Measurements from ENCODE around the gene IQCH.

The IQCH gene

GRCh38 chr15:67369359-67369998 is 114.9 kb downstream of the IQCH start:
- no peaks in the 10 kb centered on the region for H3K36me3 ChIP-seq (ENCODE audit: control insufficient read depth in 2 of 2, insufficient read depth in 2 of 2, low read length in 2 of 2)
- no peak overlapping the region for H3K4me3 ChIP-seq (ENCODE audit: low read length in 2 of 2)
- H3K4me1 ChIP-seq (ENCODE audit: control insufficient read depth in 2 of 2, insufficient read depth in 2 of 2, low read length in 2 of 2), result no peaks in the 10 kb centered on the region
- no peaks in the 10 kb centered on the region for H3K27me3 ChIP-seq (ENCODE audit: control insufficient read depth in 2 of 2, insufficient read depth in 2 of 2, low read length in 2 of 2)
- no peak overlapping the region for H3K9ac ChIP-seq (ENCODE audit: low read depth in 1 of 2, low read length in 2 of 2)
- H3K9me3 ChIP-seq (ENCODE audit: control insufficient read depth in 2 of 2, low read length in 2 of 2), result no peaks in the 10 kb centered on the region
- H3K27ac ChIP-seq (ENCODE audit: low read depth in 2 of 2, low read length in 2 of 2), result no peak overlapping the region

DNA sequence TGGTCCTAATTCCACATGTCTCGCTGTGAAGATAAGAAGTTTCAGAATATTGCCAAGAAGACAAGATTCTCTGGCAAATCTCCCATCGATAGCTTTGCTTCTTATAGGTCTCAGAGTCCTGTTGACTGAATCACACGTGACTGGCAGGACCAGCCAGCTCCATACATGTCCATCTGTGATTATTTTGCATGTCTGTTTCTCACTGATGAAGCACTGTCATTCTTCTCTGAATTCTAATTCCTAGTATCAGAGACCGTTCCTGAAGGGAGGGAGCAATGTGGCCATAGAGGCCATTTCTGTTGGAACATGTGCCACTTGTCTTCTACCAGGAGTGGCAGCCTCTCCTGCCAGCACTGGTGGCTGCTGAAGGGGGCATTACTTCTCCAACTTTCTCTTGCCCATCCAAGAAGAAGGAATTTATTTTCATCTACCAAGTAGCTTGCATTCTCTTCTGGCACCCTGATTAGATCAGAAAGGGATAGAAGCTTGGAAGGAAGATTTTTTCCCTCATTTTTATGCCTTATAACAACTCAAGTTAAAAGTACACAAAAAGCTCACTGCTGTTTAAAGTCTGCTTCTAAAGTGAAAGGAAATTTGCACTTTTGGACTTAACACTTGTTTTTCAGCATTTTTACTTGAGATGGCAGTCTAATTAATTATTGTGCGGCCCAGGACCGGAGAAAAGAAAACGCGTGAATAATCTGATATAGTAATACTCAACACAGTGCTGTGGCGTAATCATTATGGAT is 115.8 kb downstream of the IQCH start:
- Histone ChIP-seq H3K27ac (ENCODE audit: low read depth in 2 of 2, low read length in 2 of 2) (no peak overlapping the region), H3K9ac (ENCODE audit: low read depth in 1 of 2, low read length in 2 of 2) (no peak overlapping the region), H3K27me3 (ENCODE audit: control insufficient read depth in 2 of 2, insufficient read depth in 2 of 2, low read length in 2 of 2) (no peaks in the 10 kb centered on the region), H3K9me3 (ENCODE audit: control insufficient read depth in 2 of 2, low read length in 2 of 2) (no peaks in the 10 kb centered on the region), H3K4me1 (ENCODE audit: control insufficient read depth in 2 of 2, insufficient read depth in 2 of 2, low read length in 2 of 2) (no peaks in the 10 kb centered on the region), H3K4me3 (ENCODE audit: low read length in 2 of 2) (no peak overlapping the region), H3K36me3 (ENCODE audit: control insufficient read depth in 2 of 2, insufficient read depth in 2 of 2, low read length in 2 of 2) (no peaks in the 10 kb centered on the region)

DNA sequence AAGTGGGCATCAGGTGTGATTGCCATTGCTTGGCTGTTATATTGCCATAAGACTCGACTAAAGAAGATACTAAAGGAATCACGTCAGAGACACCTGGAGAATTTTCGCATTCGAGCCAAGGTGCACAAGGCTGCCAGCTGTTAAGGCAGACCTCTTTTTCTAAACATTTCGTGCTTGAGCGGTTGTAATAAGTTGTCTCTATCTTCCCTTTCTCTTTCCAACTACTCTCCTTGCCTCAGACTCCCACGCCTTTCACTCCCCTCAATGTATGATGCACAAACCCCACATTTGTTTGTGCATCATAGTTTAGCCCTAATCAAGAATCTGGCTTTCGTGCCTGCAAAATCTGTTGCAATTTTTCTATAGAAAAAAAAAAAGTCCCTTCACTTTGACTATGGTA is 118.0 kb downstream of the IQCH start:
- no peaks in the 10 kb centered on the region for H3K27me3 ChIP-seq (ENCODE audit: control insufficient read depth in 2 of 2, insufficient read depth in 2 of 2, low read length in 2 of 2)
- no peaks in the 10 kb centered on the region for H3K4me1 ChIP-seq (ENCODE audit: control insufficient read depth in 2 of 2, insufficient read depth in 2 of 2, low read length in 2 of 2)
- H3K36me3 ChIP-seq (ENCODE audit: control insufficient read depth in 2 of 2, insufficient read depth in 2 of 2, low read length in 2 of 2), result no peaks in the 10 kb centered on the region
- no peak overlapping the region for H3K4me3 ChIP-seq (ENCODE audit: low read length in 2 of 2)
- H3K9ac ChIP-seq (ENCODE audit: low read depth in 1 of 2, low read length in 2 of 2), result no peak overlapping the region
- H3K27ac ChIP-seq (ENCODE audit: low read depth in 2 of 2, low read length in 2 of 2), result no peak overlapping the region
- no peaks in the 10 kb centered on the region for H3K9me3 ChIP-seq (ENCODE audit: control insufficient read depth in 2 of 2, low read length in 2 of 2)

GRCh38 chr15:67372986-67373675 is 118.5 kb downstream of the IQCH start:
- H3K4me1 ChIP-seq (ENCODE audit: control insufficient read depth in 2 of 2, insufficient read depth in 2 of 2, low read length in 2 of 2), result no peaks in the 10 kb centered on the region
- H3K36me3 ChIP-seq (ENCODE audit: control insufficient read depth in 2 of 2, insufficient read depth in 2 of 2, low read length in 2 of 2), result no peaks in the 10 kb centered on the region
- H3K9ac ChIP-seq (ENCODE audit: low read depth in 1 of 2, low read length in 2 of 2), result no peak overlapping the region
- no peaks in the 10 kb centered on the region for H3K9me3 ChIP-seq (ENCODE audit: control insufficient read depth in 2 of 2, low read length in 2 of 2)
- no peak overlapping the region for H3K4me3 ChIP-seq (ENCODE audit: low read length in 2 of 2)
- no peak overlapping the region for H3K27ac ChIP-seq (ENCODE audit: low read depth in 2 of 2, low read length in 2 of 2)
- H3K27me3 ChIP-seq (ENCODE audit: control insufficient read depth in 2 of 2, insufficient read depth in 2 of 2, low read length in 2 of 2), result no peaks in the 10 kb centered on the region

DNA sequence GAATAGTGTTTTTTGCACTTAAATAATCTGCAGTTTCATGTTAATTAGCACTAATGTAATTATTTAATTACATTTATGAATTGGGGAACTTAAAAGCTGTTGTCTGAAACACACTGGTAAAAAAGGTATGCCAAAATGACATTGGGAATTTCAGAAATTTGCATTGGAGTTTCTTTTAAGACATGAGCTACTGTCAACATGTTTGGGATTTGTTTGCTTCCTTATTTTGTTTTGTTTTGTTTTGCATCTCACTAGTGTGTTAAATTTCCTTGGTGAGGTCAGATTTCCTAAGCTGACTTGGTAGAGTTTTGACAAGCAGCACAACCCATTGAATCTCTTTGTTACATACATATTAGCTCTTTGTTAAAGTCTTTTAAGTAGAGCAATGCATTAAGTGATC is 119.4 kb downstream of the IQCH start:
- H3K4me3 ChIP-seq (ENCODE audit: low read length in 2 of 2), result no peak overlapping the region
- H3K27me3 ChIP-seq (ENCODE audit: control insufficient read depth in 2 of 2, insufficient read depth in 2 of 2, low read length in 2 of 2), result no peaks in the 10 kb centered on the region
- H3K9me3 ChIP-seq (ENCODE audit: control insufficient read depth in 2 of 2, low read length in 2 of 2), result no peaks in the 10 kb centered on the region
- H3K4me1 ChIP-seq (ENCODE audit: control insufficient read depth in 2 of 2, insufficient read depth in 2 of 2, low read length in 2 of 2), result no peaks in the 10 kb centered on the region
- no peaks in the 10 kb centered on the region for H3K36me3 ChIP-seq (ENCODE audit: control insufficient read depth in 2 of 2, insufficient read depth in 2 of 2, low read length in 2 of 2)
- H3K9ac ChIP-seq (ENCODE audit: low read depth in 1 of 2, low read length in 2 of 2), result no peak overlapping the region
- no peak overlapping the region for H3K27ac ChIP-seq (ENCODE audit: low read depth in 2 of 2, low read length in 2 of 2)

GRCh38 chr15:67379530-67379929 is 124.9 kb downstream of the IQCH start:
- H3K4me3 ChIP-seq (ENCODE audit: low read length in 2 of 2), result no peak overlapping the region
- no peaks in the 10 kb centered on the region for H3K4me1 ChIP-seq (ENCODE audit: control insufficient read depth in 2 of 2, insufficient read depth in 2 of 2, low read length in 2 of 2)
- H3K36me3 ChIP-seq (ENCODE audit: control insufficient read depth in 2 of 2, insufficient read depth in 2 of 2, low read length in 2 of 2), result no peaks in the 10 kb centered on the region
- H3K9me3 ChIP-seq (ENCODE audit: control insufficient read depth in 2 of 2, low read length in 2 of 2), result no peaks in the 10 kb centered on the region
- H3K9ac ChIP-seq (ENCODE audit: low read depth in 1 of 2, low read length in 2 of 2), result no peak overlapping the region
- H3K27ac ChIP-seq (ENCODE audit: low read depth in 2 of 2, low read length in 2 of 2), result no peak overlapping the region
- no peaks in the 10 kb centered on the region for H3K27me3 ChIP-seq (ENCODE audit: control insufficient read depth in 2 of 2, insufficient read depth in 2 of 2, low read length in 2 of 2)

GRCh38 chr15:67380921-67381320 is 126.3 kb downstream of the IQCH start:
- H3K27me3 ChIP-seq (ENCODE audit: control insufficient read depth in 2 of 2, insufficient read depth in 2 of 2, low read length in 2 of 2), result peaks cover 0 to 3% of the 10 kb centered on the region in 2 donors
- no peak overlapping the region for H3K4me3 ChIP-seq (ENCODE audit: low read length in 2 of 2)

GRCh38 chr15:67381416-67382045 is 126.9 kb downstream of the IQCH start:
- Histone ChIP-seq H3K4me3 (ENCODE audit: low read length in 2 of 2) (no peak overlapping the region), H3K9ac (ENCODE audit: low read depth in 1 of 2, low read length in 2 of 2) (no peak overlapping the region), H3K9me3 (ENCODE audit: control insufficient read depth in 2 of 2, low read length in 2 of 2) (no peaks in the 10 kb centered on the region), H3K36me3 (ENCODE audit: control insufficient read depth in 2 of 2, insufficient read depth in 2 of 2, low read length in 2 of 2) (no peaks in the 10 kb centered on the region), H3K27me3 (ENCODE audit: control insufficient read depth in 2 of 2, insufficient read depth in 2 of 2, low read length in 2 of 2) (peaks cover 0 to 3% of the 10 kb centered on the region in 2 donors), H3K4me1 (ENCODE audit: control insufficient read depth in 2 of 2, insufficient read depth in 2 of 2, low read length in 2 of 2) (no peaks in the 10 kb centered on the region), H3K27ac (ENCODE audit: low read depth in 2 of 2, low read length in 2 of 2) (no peak overlapping the region)

More at GRCh38 chr15:67380921-67381320, 126.3 kb downstream of the IQCH start:
- Histone ChIP-seq H3K9me3 (ENCODE audit: control insufficient read depth in 2 of 2, low read length in 2 of 2) (no peaks in the 10 kb centered on the region), H3K36me3 (ENCODE audit: control insufficient read depth in 2 of 2, insufficient read depth in 2 of 2, low read length in 2 of 2) (no peaks in the 10 kb centered on the region), H3K9ac (ENCODE audit: low read depth in 1 of 2, low read length in 2 of 2) (no peak overlapping the region), H3K4me1 (ENCODE audit: control insufficient read depth in 2 of 2, insufficient read depth in 2 of 2, low read length in 2 of 2) (no peaks in the 10 kb centered on the region), H3K27ac (ENCODE audit: low read depth in 2 of 2, low read length in 2 of 2) (no peak overlapping the region)

DNA sequence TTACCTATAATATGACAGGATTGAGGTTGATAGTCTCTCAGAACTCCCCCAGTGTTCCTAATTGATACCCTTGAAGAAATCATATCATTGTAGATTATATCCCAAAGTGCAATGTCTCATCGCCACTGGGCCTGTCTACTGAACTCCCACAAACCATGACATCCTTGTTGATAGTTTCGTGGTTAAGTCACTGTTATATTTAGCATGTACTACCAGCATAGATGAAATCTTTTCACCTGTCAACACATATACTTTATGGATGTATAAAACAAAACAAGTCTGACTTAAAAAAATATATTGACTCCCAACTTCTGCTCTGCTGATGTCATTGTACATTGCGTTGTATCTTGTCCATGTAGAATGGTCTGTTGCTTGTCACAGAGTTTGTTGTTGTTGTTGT is 128.1 kb downstream of the IQCH start:
- Histone ChIP-seq H3K4me1 (ENCODE audit: control insufficient read depth in 2 of 2, insufficient read depth in 2 of 2, low read length in 2 of 2) (no peaks in the 10 kb centered on the region), H3K9ac (ENCODE audit: low read depth in 1 of 2, low read length in 2 of 2) (no peak overlapping the region), H3K9me3 (ENCODE audit: control insufficient read depth in 2 of 2, low read length in 2 of 2) (no peaks in the 10 kb centered on the region), H3K27me3 (ENCODE audit: control insufficient read depth in 2 of 2, insufficient read depth in 2 of 2, low read length in 2 of 2) (peaks cover 0 to 3% of the 10 kb centered on the region in 2 donors), H3K4me3 (ENCODE audit: low read length in 2 of 2) (no peak overlapping the region), H3K36me3 (ENCODE audit: control insufficient read depth in 2 of 2, insufficient read depth in 2 of 2, low read length in 2 of 2) (no peaks in the 10 kb centered on the region), H3K27ac (ENCODE audit: low read depth in 2 of 2, low read length in 2 of 2) (no peak overlapping the region)

GRCh38 chr15:67383899-67384298 is 129.3 kb downstream of the IQCH start:
- Histone ChIP-seq H3K27ac (ENCODE audit: low read depth in 2 of 2, low read length in 2 of 2) (no peak overlapping the region), H3K9me3 (ENCODE audit: control insufficient read depth in 2 of 2, low read length in 2 of 2) (no peaks in the 10 kb centered on the region), H3K9ac (ENCODE audit: low read depth in 1 of 2, low read length in 2 of 2) (no peak overlapping the region), H3K4me3 (ENCODE audit: low read length in 2 of 2) (no peak overlapping the region), H3K36me3 (ENCODE audit: control insufficient read depth in 2 of 2, insufficient read depth in 2 of 2, low read length in 2 of 2) (no peaks in the 10 kb centered on the region), H3K27me3 (ENCODE audit: control insufficient read depth in 2 of 2, insufficient read depth in 2 of 2, low read length in 2 of 2) (peaks cover 0 to 3% of the 10 kb centered on the region in 2 donors), H3K4me1 (ENCODE audit: control insufficient read depth in 2 of 2, insufficient read depth in 2 of 2, low read length in 2 of 2) (no peaks in the 10 kb centered on the region)
